HL-60/S4 treated with phorbol 12-myristate 13-acetate at 8.2 ng/mL for 4 days and 3 days (cell line): ENCODE measurements around the gene NLRP9.

Experiments used
- in situ Hi-C: fragments of 300-500 bp; cut with MboI; formaldehyde crosslinking; loops from 2 replicates; pipeline ENCODE4 v1.15.0; 2022; ENCODE audit warnings: low sequenced_read_pairs

The NLRP9 gene

GRCh38 chr19:55689411-55690108 is 48.6 kb downstream of the NLRP9 start:
- in situ Hi-C loops: no loop called here

GRCh38 chr19:55688422-55689218 is 49.6 kb downstream of the NLRP9 start:
- in situ Hi-C loops: no loop called here

DNA sequence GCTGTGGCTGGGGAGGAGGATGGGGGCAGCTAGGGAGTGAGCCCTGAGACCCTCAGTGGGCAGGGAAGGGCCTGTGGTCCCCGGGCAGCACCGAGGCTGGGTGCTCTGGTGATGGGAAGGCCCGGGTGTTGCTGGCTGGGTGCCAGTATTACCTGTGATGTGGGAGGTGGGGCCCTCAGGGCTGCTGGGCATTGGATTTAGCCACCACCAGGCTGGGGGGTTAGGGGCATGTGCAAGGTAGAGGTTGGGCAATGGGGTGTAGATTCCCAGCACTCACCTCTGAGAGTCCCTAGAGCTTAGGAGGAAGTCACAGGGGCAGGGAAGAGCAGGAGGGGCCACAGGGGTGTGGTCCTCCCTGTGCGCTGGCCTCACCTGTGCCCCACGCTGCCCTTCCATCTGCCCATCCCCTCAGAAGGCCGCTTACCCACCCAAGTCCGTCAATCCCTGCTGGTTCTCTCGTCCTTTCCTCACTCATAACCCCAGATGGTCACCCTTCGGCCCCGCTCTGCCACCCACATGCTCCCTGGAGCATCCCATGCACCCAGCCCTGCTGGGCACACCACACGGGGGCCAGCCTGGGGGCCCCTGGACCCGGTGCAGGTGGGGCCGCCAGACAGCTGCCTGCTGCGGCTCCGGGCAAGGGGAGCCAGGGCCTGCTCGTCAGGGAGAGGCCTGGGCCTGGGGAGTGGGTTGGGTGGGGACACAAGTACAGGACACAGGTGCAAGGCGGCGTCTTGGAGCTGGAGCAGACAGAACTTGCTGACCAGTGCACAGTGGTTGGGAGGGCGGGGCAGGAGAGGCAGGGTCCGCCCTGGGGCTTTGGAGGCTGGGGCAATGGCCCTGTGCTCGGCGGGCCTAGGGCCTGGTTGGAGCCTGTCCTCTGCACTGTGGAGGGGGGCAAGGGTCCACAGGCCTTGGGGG is 50.7 kb downstream of the NLRP9 start:
- in situ Hi-C loops: no loop called here

- in situ Hi-C loops: no loop called here
These were observed 51.7 kb downstream of the NLRP9 start for GRCh38 chr19:55686311-55687050.

- in situ Hi-C loops: no loop called here
These were observed 52.4 kb downstream of the NLRP9 start for GRCh38 chr19:55685776-55686175.

DNA sequence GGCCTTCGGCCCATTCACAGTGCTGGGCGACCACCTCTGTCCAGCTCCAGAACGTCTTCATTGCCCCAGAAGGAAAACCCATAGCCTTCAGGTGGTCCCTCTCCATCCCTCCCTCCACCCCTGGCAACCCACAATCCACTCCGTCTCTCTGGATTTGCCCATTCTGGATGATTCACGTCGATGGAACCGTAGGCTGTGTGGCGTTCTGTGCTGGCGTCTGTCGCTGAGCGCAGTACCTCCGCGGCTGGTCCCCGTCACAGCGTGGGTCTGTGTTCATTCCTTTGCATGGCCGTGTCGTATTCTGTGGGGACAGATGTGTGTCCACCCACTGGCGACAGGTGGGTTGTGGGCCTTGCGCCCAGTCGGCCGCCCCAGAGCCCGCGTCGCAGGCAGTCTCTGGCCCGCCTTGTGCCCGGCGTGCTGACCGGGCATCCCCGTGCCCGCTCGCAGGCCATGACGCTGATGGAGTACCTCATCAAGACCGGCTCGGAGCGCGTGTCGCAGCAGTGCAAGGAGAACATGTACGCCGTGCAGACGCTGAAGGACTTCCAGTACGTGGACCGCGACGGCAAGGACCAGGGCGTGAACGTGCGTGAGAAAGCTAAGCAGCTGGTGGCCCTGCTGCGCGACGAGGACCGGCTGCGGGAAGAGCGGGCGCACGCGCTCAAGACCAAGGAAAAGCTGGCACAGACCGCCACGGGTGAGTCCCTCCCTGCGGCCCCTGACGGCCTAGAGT is 53.1 kb downstream of the NLRP9 start:
- in situ Hi-C loops: no loop called here

DNA sequence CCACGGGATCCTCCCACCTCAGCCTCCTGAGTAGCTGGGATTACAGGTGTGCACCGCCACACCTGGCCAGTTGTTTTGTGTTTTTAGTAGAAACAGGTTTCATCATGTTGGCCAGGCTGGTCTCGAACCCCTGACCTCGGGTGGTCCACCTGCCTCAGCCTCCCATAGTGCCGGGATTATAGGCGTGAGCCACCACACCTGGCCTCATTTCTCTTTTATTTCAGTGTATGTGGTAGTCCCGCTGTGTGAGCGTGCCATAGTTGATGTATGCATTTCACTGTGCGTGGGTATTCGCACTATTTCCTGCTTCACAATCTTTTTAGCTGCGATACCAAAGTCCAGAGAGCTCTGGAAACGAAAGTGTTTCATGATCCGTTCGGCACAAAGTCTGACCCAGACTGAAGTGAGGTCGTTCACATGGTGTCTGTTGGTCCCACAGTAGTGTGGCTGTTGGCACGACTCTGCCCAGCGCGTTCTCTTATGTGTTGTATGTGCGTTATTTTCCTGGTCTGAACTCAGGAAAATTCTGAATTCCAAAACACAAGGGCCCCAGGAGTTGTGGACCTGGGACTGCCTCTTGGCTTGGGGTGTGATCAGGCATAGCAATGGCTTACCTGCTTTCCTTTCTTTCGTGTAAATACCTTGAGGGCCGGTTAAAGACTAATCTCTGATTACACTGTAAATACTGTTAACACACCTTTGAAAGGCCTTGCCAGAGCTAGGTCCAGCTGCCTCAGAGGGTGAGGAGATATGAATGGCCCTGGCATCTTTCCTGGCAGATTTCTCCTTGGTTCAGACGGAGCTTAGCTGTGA is 54.5 kb downstream of the NLRP9 start:
- in situ Hi-C loops: no loop called here

- in situ Hi-C loops: no loop called here
These were observed 56.8 kb downstream of the NLRP9 start for GRCh38 chr19:55681131-55682092.

GRCh38 chr19:55680339-55681130 is 57.7 kb downstream of the NLRP9 start:
- in situ Hi-C loops: no loop called here

GRCh38 chr19:55679343-55680257 is 58.6 kb downstream of the NLRP9 start:
- in situ Hi-C loops: no loop called here

DNA sequence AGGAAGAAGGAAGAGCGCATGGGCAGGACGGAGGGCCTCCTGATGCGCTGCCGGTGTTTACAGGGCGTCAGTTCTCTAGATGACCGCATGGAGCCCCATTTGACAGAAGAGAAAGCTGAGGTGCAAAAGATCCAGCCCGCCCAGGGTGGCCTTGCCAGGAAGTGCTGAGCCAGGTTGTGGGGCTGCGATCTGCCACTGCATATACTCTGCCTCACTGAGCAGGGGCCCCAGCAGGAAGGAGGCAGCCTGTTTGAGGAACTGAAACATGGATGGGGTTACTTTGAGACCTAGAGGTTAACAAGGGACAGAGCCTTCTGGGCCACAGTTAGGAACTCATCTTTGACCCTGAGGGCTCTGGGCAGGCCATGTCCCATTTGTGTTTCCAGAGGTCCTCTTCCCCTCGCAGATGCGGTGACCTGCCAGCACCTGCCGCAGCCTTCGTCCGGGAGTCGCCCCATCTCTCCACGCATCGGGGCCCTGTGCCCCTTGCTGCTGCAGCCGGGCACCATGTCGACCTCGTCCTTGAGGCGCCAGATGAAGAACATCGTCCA is 60.0 kb downstream of the NLRP9 start:
- in situ Hi-C loops: no loop called here

GRCh38 chr19:55677572-55678028 is 60.6 kb downstream of the NLRP9 start:
- in situ Hi-C loops: no loop called here

DNA sequence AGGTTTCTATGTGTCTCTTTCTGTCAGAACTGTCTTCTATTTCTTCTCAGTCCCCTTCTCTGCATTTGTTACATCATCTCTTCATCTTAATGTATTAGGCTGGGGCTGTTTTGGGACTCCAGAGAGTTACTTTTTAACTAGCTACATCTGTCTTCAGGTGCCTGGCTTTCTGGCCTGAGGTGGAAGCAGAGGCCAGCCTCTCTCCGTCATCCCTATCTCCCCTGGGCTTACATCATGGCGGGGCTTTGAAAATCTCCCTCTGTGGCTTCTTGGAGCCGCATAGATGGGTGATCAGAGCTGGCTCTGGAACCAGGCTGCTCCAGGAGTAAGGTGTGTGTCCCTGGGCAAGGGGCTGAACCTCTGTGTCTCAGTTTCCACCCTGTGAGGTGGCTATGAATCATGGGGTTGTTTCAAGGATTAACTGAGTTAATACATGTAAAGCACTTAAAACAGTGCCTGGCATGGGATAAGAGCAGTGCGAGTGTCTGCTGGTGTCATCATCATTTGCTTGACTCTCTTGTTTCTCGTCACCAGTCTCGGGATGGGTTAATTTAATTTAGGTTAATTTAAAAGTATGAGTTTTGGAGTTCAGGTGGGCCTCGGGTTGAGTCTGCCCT is 61.2 kb downstream of the NLRP9 start:
- in situ Hi-C loops: no loop called here

- in situ Hi-C loops: no loop called here
These were observed 61.8 kb downstream of the NLRP9 start for GRCh38 chr19:55676383-55676782.

DNA sequence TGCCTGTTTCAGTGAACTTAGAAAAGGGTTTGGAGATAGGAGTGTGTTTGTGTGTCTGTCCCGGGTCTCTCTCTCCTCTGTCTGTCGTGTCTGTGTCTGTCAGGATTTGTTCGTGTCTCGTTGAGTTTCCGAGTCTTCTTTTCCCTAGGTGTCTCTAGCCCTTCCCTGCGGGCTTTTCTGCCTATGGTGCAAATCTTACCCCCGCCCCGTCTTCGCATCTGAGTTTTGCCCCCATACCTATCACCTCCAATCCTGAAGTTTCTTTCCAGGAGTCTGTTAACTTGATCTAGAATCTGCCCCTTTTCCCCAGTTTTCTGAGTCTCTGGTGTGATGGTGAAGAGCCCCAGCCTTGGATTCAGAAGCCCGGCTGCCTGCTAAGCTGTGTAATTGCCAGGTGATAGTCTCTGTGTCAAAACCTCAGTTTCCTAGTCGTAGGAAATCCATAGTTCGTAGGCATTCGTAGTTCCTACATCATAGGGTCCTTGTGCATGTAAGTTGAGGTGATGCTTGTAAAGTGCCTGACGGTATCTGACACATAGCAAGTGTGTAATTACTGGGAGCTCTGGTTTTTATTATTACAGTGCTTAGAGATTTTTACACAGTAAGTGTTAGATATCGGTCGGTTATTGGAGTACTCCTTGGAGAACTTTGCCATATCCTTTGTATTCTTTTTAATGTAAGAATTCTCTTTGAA is 62.4 kb downstream of the NLRP9 start:
- in situ Hi-C loops: no loop called here
